Measurements from ENCODE around the gene MGAT3. TPM values are rescaled to one million over a fixed set of nuclear protein-coding genes. Genes with fewer than 3 reads are reported as not detected.

MGAT3 gene
- total RNA-seq, 1 donor from 2014 or later: 4.2 TPM

GRCh38 chr22:39472570-39473556 is 16.1 kb downstream of the MGAT3 start:
- no peak for DNase-seq

GRCh38 chr22:39473851-39474250 is 17.0 kb downstream of the MGAT3 start:
- DNase-seq: no peak

- DNase-seq: no peak
Measured at GRCh38 chr22:39474351-39475111, 17.7 kb downstream of the MGAT3 start.

- no peak for DNase-seq
Measured at GRCh38 chr22:39475337-39475736, 18.5 kb downstream of the MGAT3 start.

GRCh38 chr22:39475902-39476301 is 19.1 kb downstream of the MGAT3 start:
- DNase-seq: no peak

GRCh38 chr22:39476664-39477063 is 19.9 kb downstream of the MGAT3 start:
- no peak for DNase-seq

- DNase-seq: no peak
Measured at GRCh38 chr22:39477542-39477941, 20.7 kb downstream of the MGAT3 start.

- DNase-seq: no peak
Measured at GRCh38 chr22:39478441-39478850, 21.6 kb downstream of the MGAT3 start.

- no peak for DNase-seq
Measured at GRCh38 chr22:39479254-39479653, 22.4 kb downstream of the MGAT3 start.

- no peak for DNase-seq
Measured at GRCh38 chr22:39480557-39480956, 23.7 kb downstream of the MGAT3 start.

- DNase-seq: no peak
Measured at GRCh38 chr22:39481054-39481453, 24.2 kb downstream of the MGAT3 start.

- DNase-seq: no peak
Measured at GRCh38 chr22:39481595-39481994, 24.8 kb downstream of the MGAT3 start.

- no peak for DNase-seq
Measured at GRCh38 chr22:39482768-39483167, 26.0 kb downstream of the MGAT3 start.

GRCh38 chr22:39486951-39487825 is 30.4 kb downstream of the MGAT3 start:
- no peak for DNase-seq

- DNase-seq: no peak
Measured at GRCh38 chr22:39487826-39488520, 31.2 kb downstream of the MGAT3 start.

GRCh38 chr22:39488563-39489083 is 31.8 kb downstream of the MGAT3 start:
- DNase-seq: no peak

GRCh38 chr22:39489094-39490068 is 32.6 kb downstream of the MGAT3 start:
- no peak for DNase-seq

GRCh38 chr22:39490135-39490798 is 33.5 kb downstream of the MGAT3 start:
- DNase-seq: peak; percentile 70

- no peak for DNase-seq
Measured at GRCh38 chr22:39490966-39491680, 34.3 kb downstream of the MGAT3 start.

All from skin of body (tissue), 2 donors.